Suprapubic skin (tissue), 4 donors: ENCODE measurements around the gene ABHD5. TPM values are rescaled to one million over a fixed set of nuclear protein-coding genes. Genes with fewer than 3 reads are reported as not detected.

ENCODE experiments used
- DNase-seq, 2 donors: peaks; one replicate each; pipeline ENCODE4 v3.0.0-alpha.2; 2019; ENCODE audit warnings: low spot score in 2 of 2
- H3K27ac ChIP-seq: fragments of 200-600 bp; sonication (generic); one replicate; pipeline ENCODE4 v1.5.1; 2019
- H3K27me3 ChIP-seq: fragments of 200-600 bp; sonication (generic); one replicate; pipeline ENCODE4 v1.5.1; 2019
- H3K36me3 ChIP-seq: fragments of 200-600 bp; sonication (generic); one replicate; pipeline ENCODE4 v1.5.1; 2019
- H3K4me1 ChIP-seq: fragments of 200-600 bp; sonication (generic); one replicate; pipeline ENCODE4 v1.5.1; 2019
- H3K4me3 ChIP-seq: fragments of 200-600 bp; sonication (generic); one replicate; pipeline ENCODE4 v1.5.1; 2019; ENCODE audit warnings: mild to moderate bottlenecking
- H3K9me3 ChIP-seq: fragments of 200-600 bp; sonication (generic); one replicate; pipeline ENCODE4 v1.5.1; 2019
- EP300 ChIP-seq: sonication (generic); formaldehyde crosslinking; IDR thresholded peaks from one replicate; pipeline ENCODE4 v1.6.1; 2017; ENCODE audit warnings: antibody characterized with exemption
- POLR2A ChIP-seq, 2 donors: fragments of 450-650 bp; IDR thresholded peaks; one replicate each; pipeline ENCODE4 v1.6.1; 2017; ENCODE audit warnings: antibody characterized with exemption in 2 of 2, mild to moderate bottlenecking in 2 of 2, moderate library complexity in 2 of 2
- POLR2AphosphoS5 ChIP-seq, 3 donors: sonication (generic); formaldehyde crosslinking; IDR thresholded peaks; one replicate each; pipeline ENCODE4 v1.6.1; 2017; ENCODE audit warnings: antibody characterized with exemption in 3 of 3
- WGBS: methylation state at CpG from one replicate; pipeline ENCODE4 v1.1.5; 2018; 5-methylcytosine and 5-hydroxymethylcytosine counted together
- total RNA-seq, 4 donors: library from RNA; depleted of rRNA; stranded (reverse); fragments of >200 nt; gene quantifications; one replicate each; pipeline ENCODE4 v1.1.0, GENCODE V29; 2016
- TF ChIP-seq, protein P1 (sequence below), 2 donors: fragments of 200-600 bp in 1 of 2; fragments of 450-650 bp in 1 of 2; sonication (generic) in 1 of 2; IDR thresholded peaks; one replicate each; pipeline ENCODE4 v1.5.1; 2016 to 2019; ENCODE audit warnings: antibody characterized with exemption in 2 of 2, mild to moderate bottlenecking in 1 of 2, moderate library complexity in 1 of 2

ABHD5 gene
- total RNA-seq, 4 donors from 2014 or later, result 62.7 to 130 (median 88.3) TPM

GRCh38 chr3:43726521-43726920 is 35.8 kb downstream of the ABHD5 start:
- WGBS, result 75% methylated on average over 4 of the region's 4 CpGs
- peaks cover 5% of the 10 kb centered on the region for H3K36me3 ChIP-seq
- DNase-seq, result no peak
- no peaks in the 10 kb centered on the region for H3K27me3 ChIP-seq
- H3K27ac ChIP-seq, result no peak overlapping the region
- H3K9me3 ChIP-seq, result no peaks in the 10 kb centered on the region
- TF ChIP-seq POLR2AphosphoS5 (IDR thresholded peaks at IDR 0.05) (no peak), EP300 (no peak), POLR2A (IDR thresholded peaks at IDR 0.05) (no peak)
- TF ChIP-seq, protein P1, sequence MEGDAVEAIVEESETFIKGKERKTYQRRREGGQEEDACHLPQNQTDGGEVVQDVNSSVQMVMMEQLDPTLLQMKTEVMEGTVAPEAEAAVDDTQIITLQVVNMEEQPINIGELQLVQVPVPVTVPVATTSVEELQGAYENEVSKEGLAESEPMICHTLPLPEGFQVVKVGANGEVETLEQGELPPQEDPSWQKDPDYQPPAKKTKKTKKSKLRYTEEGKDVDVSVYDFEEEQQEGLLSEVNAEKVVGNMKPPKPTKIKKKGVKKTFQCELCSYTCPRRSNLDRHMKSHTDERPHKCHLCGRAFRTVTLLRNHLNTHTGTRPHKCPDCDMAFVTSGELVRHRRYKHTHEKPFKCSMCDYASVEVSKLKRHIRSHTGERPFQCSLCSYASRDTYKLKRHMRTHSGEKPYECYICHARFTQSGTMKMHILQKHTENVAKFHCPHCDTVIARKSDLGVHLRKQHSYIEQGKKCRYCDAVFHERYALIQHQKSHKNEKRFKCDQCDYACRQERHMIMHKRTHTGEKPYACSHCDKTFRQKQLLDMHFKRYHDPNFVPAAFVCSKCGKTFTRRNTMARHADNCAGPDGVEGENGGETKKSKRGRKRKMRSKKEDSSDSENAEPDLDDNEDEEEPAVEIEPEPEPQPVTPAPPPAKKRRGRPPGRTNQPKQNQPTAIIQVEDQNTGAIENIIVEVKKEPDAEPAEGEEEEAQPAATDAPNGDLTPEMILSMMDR (IDR thresholded peaks at IDR 0.05), result no peak
- no peak overlapping the region for H3K4me3 ChIP-seq
- peaks cover 12% of the 10 kb centered on the region for H3K4me1 ChIP-seq

- Histone ChIP-seq H3K4me3 (no peak overlapping the region), H3K36me3 (peaks cover 5% of the 10 kb centered on the region), H3K27ac (no peak overlapping the region), H3K9me3 (no peaks in the 10 kb centered on the region), H3K4me1 (peaks cover 12% of the 10 kb centered on the region), H3K27me3 (no peaks in the 10 kb centered on the region)
- TF ChIP-seq EP300 (no peak), POLR2A (IDR thresholded peaks at IDR 0.05) (no peak)
- WGBS, result 93% methylated on average over 3 of the region's 3 CpGs
- no peak for DNase-seq
These were observed 37.2 kb downstream of the ABHD5 start for GRCh38 chr3:43727930-43728329.

DNA sequence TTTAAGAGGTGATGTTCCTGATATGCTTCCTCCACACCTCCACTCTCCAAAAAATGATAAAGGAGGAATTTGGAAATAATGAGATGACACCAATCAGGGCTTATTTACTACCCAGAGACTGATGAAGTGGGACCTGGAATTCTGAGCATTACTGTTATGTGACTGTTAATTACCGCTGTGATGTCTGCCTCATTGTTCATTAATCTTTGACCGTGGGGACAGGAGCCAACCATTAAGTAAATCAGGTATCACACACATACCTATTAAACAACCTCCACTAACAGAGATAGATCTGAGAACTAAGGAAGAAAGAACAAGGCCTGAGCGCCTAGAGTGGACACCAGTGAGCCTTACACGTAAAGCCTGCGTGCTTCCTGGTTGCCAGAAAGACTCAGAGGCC is 37.7 kb downstream of the ABHD5 start:
- TF ChIP-seq POLR2A (IDR thresholded peaks at IDR 0.05), result no peak
- TF ChIP-seq, protein P1 (IDR thresholded peaks at IDR 0.05), result no peak
- TF ChIP-seq POLR2AphosphoS5 (IDR thresholded peaks at IDR 0.05), result no peak
- TF ChIP-seq EP300, result no peak
- peaks cover 5% of the 10 kb centered on the region for H3K36me3 ChIP-seq
- WGBS, result 72% methylated on average over 5 of the region's 5 CpGs
- no peaks in the 10 kb centered on the region for H3K9me3 ChIP-seq
- no peaks in the 10 kb centered on the region for H3K27me3 ChIP-seq
- no peak overlapping the region for H3K27ac ChIP-seq
- H3K4me1 ChIP-seq, result peaks cover 12% of the 10 kb centered on the region
- no peak for DNase-seq
- H3K4me3 ChIP-seq, result no peak overlapping the region

DNA sequence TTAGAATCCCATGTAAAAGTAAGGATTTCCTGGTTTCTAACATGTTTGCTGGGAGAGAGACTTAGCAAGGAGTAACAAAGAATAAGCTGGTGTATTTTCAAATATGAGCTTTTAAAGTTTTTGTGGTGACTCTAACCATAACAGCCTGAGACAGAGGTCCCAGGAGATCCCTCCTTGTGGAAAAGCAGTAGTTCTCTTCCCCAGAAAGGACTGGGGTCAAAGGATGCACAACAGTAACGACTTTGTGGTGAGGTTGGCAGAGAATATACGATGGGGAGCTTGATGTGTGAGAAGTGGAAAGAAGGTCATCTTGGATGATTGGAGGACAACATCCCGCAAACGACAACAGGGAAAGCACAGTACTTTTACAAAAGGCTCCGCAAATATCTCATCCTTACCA is 38.2 kb downstream of the ABHD5 start:
- Histone ChIP-seq H3K4me3 (no peak overlapping the region), H3K4me1 (peaks cover 14% of the 10 kb centered on the region), H3K9me3 (no peaks in the 10 kb centered on the region), H3K27ac (no peak overlapping the region), H3K36me3 (peaks cover 5% of the 10 kb centered on the region), H3K27me3 (no peaks in the 10 kb centered on the region)
- WGBS, result 94% methylated on average over 5 of the region's 5 CpGs
- no peak for TF ChIP-seq POLR2AphosphoS5 (IDR thresholded peaks at IDR 0.05)
- TF ChIP-seq POLR2A (IDR thresholded peaks at IDR 0.05), result no peak
- TF ChIP-seq EP300, result no peak
- TF ChIP-seq, protein P1 (IDR thresholded peaks at IDR 0.05), result no peak
- DNase-seq, result no peak

- DNase-seq, result no peak
- Histone ChIP-seq H3K4me3 (no peak overlapping the region), H3K9me3 (no peaks in the 10 kb centered on the region), H3K27ac (no peak overlapping the region), H3K4me1 (peaks cover 17% of the 10 kb centered on the region), H3K36me3 (peaks cover 3% of the 10 kb centered on the region), H3K27me3 (no peaks in the 10 kb centered on the region)
- WGBS, result 73% methylated on average over 1 of the region's 1 CpG
- TF ChIP-seq EP300 (no peak), POLR2AphosphoS5 (IDR thresholded peaks at IDR 0.05) (no peak), POLR2A (IDR thresholded peaks at IDR 0.05) (no peak)
- TF ChIP-seq, protein P1 (IDR thresholded peaks at IDR 0.05), result no peak
These were observed 39.1 kb downstream of the ABHD5 start for GRCh38 chr3:43729707-43730414.
